Sigmoid colon (tissue), 4 donors: ENCODE data around the gene KCNJ9.

ENCODE experiments used
- EP300 ChIP-seq, 4 donors: sonication (generic); formaldehyde crosslinking; IDR thresholded peaks; one replicate each; pipeline ENCODE4 v1.6.1; 2017; ENCODE audit warnings: antibody characterized with exemption in 4 of 4
- POLR2A ChIP-seq, 2 donors: fragments of 450-650 bp; IDR thresholded peaks; one replicate each; pipeline ENCODE4 v1.6.1; 2016; ENCODE audit warnings: antibody characterized with exemption in 2 of 2, mild to moderate bottlenecking in 2 of 2, moderate library complexity in 2 of 2
- POLR2AphosphoS5 ChIP-seq, 4 donors: sonication (generic); formaldehyde crosslinking; IDR thresholded peaks; one replicate each; pipeline ENCODE4 v1.6.1; 2017; ENCODE audit warnings: antibody characterized with exemption in 4 of 4
- TF ChIP-seq, protein P1 (sequence below), 4 experiments: fragments of 450-650 bp in 3 of 4; fragments of 200-600 bp in 1 of 4; IDR thresholded peaks; one replicate each; pipeline ENCODE4 v1.5.1; 2016 to 2019; ENCODE audit warnings: antibody characterized with exemption in 4 of 4, mild to moderate bottlenecking in 3 of 4, moderate library complexity in 2 of 4

DNA sequence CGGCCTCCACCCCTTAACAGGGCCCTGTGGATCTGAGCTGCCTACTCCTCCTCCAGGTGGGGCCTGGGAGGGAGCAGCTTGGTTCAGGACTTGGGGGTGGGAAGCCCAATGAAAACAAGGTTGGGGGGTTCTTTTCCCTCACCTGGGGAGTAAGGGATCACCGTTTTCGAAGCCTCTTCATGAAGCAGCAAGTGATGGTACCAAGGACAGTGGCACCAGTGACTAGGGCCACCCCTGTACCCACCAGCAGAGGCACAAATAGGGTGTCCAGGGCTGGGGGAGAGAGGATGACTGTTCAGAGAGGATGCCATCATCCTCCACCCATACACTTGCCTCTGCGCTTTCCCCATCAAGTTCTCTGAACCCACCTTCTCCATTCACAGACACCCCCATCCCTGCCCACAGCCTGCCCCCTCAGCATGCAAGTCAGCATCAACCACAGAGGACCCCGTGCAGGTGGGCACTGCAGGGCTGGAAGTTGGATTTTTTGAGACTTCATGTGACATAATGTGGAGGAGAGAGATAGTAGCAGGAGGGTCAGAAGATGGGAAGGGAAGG lies 10.4 kb downstream of the KCNJ9 start:
- TF ChIP-seq, protein P1, sequence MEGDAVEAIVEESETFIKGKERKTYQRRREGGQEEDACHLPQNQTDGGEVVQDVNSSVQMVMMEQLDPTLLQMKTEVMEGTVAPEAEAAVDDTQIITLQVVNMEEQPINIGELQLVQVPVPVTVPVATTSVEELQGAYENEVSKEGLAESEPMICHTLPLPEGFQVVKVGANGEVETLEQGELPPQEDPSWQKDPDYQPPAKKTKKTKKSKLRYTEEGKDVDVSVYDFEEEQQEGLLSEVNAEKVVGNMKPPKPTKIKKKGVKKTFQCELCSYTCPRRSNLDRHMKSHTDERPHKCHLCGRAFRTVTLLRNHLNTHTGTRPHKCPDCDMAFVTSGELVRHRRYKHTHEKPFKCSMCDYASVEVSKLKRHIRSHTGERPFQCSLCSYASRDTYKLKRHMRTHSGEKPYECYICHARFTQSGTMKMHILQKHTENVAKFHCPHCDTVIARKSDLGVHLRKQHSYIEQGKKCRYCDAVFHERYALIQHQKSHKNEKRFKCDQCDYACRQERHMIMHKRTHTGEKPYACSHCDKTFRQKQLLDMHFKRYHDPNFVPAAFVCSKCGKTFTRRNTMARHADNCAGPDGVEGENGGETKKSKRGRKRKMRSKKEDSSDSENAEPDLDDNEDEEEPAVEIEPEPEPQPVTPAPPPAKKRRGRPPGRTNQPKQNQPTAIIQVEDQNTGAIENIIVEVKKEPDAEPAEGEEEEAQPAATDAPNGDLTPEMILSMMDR (IDR thresholded peaks at IDR 0.05): no peak
- no peak for TF ChIP-seq POLR2A (IDR thresholded peaks at IDR 0.05)
- no peak for TF ChIP-seq POLR2AphosphoS5 (IDR thresholded peaks at IDR 0.05)
- no peak for TF ChIP-seq EP300 (IDR thresholded peaks at IDR 0.05)
